Neuronal stem cell (in vitro differentiated cells): ENCODE results near the gene CDC34.

Experiments used
- DNase-seq: peaks from one replicate; pipeline ENCODE4 v3.0.0-alpha.2; 2013; ENCODE audit warnings: low spot score
- H2AFZ ChIP-seq: one replicate; pipeline ENCODE4 v1.6.1; 2013; ENCODE audit warnings: mild to moderate bottlenecking, low read length, inconsistent platforms
- H2AK5ac ChIP-seq: 2 replicates; pipeline ENCODE4 v1.6.1; 2013; ENCODE audit warnings: low read depth, mild to moderate bottlenecking, inconsistent platforms, low read length, moderate library complexity, mixed read lengths
- H2BK120ac ChIP-seq: 2 replicates; pipeline ENCODE4 v1.6.1; 2013; ENCODE audit warnings: low read depth, mild to moderate bottlenecking, inconsistent platforms, low read length, moderate library complexity, mixed read lengths
- H2BK12ac ChIP-seq: one replicate; pipeline ENCODE4 v1.6.1; 2013; ENCODE audit warnings: low read length, inconsistent platforms
- H2BK15ac ChIP-seq: 2 replicates; pipeline ENCODE4 v1.6.1; 2013; ENCODE audit warnings: mild to moderate bottlenecking, low read length, inconsistent platforms, mixed read lengths
- H2BK5ac ChIP-seq: one replicate; pipeline ENCODE4 v1.6.1; 2013; ENCODE audit warnings: inconsistent platforms, mild to moderate bottlenecking, low read length, moderate library complexity
- H3K14ac ChIP-seq: one replicate; pipeline ENCODE4 v1.6.1; 2013; ENCODE audit warnings: low read length, inconsistent platforms
- H3K18ac ChIP-seq: 2 replicates; pipeline ENCODE4 v1.6.1; 2013; ENCODE audit warnings: low read length, inconsistent platforms
- H3K23ac ChIP-seq: 2 replicates; pipeline ENCODE4 v1.6.1; 2013; ENCODE audit warnings: low read depth, mild to moderate bottlenecking, mixed read lengths, low read length, inconsistent platforms; ENCODE audit not compliant: poor library complexity
- H3K27ac ChIP-seq: replicated peaks from 3 replicates; pipeline ENCODE4 v1.5.1; 2013; ENCODE audit warnings: low read length, inconsistent platforms
- H3K27me3 ChIP-seq, 3 experiments: 2 replicates each; pipeline ENCODE4 v1.6.1; 2013; ENCODE audit warnings: low read length in 3 of 3, mild to moderate bottlenecking in 2 of 3, inconsistent platforms in 1 of 3, low read depth in 1 of 3, mixed read lengths in 1 of 3, moderate library complexity in 1 of 3; ENCODE audit not compliant: control insufficient read depth in 3 of 3, insufficient read depth in 3 of 3
- H3K36me3 ChIP-seq, 2 donors: replicated peaks in 1 of 2; 2 replicates each; pipeline ENCODE4 v1.6.1; 2013; ENCODE audit warnings: low read length in 2 of 2; ENCODE audit not compliant: control insufficient read depth in 2 of 2, insufficient read depth in 2 of 2
- H3K4ac ChIP-seq: 2 replicates; pipeline ENCODE4 v1.6.1; 2013; ENCODE audit warnings: inconsistent platforms, mild to moderate bottlenecking, low read length, moderate library complexity
- H3K4me1 ChIP-seq, 2 donors: 1 replicate in 1 of 2; 2 replicates in 1 of 2; pipeline ENCODE4 v1.6.1; 2013; ENCODE audit warnings: low read length in 2 of 2, low read depth in 1 of 2; ENCODE audit not compliant: control insufficient read depth in 2 of 2, insufficient read depth in 1 of 2
- H3K4me2 ChIP-seq: one replicate; pipeline ENCODE4 v1.6.1; 2013; ENCODE audit warnings: mild to moderate bottlenecking, low read length, inconsistent platforms; ENCODE audit not compliant: insufficient read depth, poor library complexity, severe bottlenecking
- H3K4me3 ChIP-seq, 2 donors: 2 replicates each; pipeline ENCODE4 v1.5.1; 2013; ENCODE audit warnings: low read length in 2 of 2, mild to moderate bottlenecking in 2 of 2, inconsistent platforms in 1 of 2, moderate library complexity in 1 of 2
- H3K79me1 ChIP-seq: one replicate; pipeline ENCODE4 v1.6.1; 2013; ENCODE audit warnings: low read depth, mild to moderate bottlenecking, inconsistent platforms, low read length, moderate library complexity
- H3K9ac ChIP-seq: one replicate; pipeline ENCODE4 v1.6.1; 2013; ENCODE audit warnings: mild to moderate bottlenecking, low read depth, low read length, inconsistent platforms; ENCODE audit not compliant: poor library complexity
- H3K9me3 ChIP-seq, 2 donors: replicated peaks in 1 of 2; 2 replicates each; pipeline versions ENCODE3 to v1.6.1; 2013; ENCODE audit warnings: low read length in 2 of 2, mild to moderate bottlenecking in 2 of 2, inconsistent platforms in 1 of 2, low read depth in 1 of 2, mixed read lengths in 1 of 2, moderate library complexity in 1 of 2; ENCODE audit not compliant: control insufficient read depth in 2 of 2, insufficient read depth in 1 of 2
- H4K8ac ChIP-seq: one replicate; pipeline ENCODE4 v1.6.1; 2013; ENCODE audit warnings: low read depth, mild to moderate bottlenecking, inconsistent platforms, low read length, moderate library complexity
- H4K91ac ChIP-seq: one replicate; pipeline ENCODE4 v1.6.1; 2013; ENCODE audit warnings: low read length, low read depth, mild to moderate bottlenecking, inconsistent platforms; ENCODE audit not compliant: poor library complexity
- WGBS, 2 donors: extraction: QIAGEN DNeasy Blood & Tissue Kit; methylation state at CpG; one replicate each; pipeline ENCODE4 v1.1.7; 2013; ENCODE audit warnings: missing lambda C conversion rate in 2 of 2, mixed read lengths in 1 of 2; ENCODE audit not compliant: insufficient read length in 2 of 2, insufficient replicate concordance in 1 of 2; ENCODE audit errors: extremely low coverage in 2 of 2; 5-methylcytosine and 5-hydroxymethylcytosine counted together

Gene CDC34

DNA sequence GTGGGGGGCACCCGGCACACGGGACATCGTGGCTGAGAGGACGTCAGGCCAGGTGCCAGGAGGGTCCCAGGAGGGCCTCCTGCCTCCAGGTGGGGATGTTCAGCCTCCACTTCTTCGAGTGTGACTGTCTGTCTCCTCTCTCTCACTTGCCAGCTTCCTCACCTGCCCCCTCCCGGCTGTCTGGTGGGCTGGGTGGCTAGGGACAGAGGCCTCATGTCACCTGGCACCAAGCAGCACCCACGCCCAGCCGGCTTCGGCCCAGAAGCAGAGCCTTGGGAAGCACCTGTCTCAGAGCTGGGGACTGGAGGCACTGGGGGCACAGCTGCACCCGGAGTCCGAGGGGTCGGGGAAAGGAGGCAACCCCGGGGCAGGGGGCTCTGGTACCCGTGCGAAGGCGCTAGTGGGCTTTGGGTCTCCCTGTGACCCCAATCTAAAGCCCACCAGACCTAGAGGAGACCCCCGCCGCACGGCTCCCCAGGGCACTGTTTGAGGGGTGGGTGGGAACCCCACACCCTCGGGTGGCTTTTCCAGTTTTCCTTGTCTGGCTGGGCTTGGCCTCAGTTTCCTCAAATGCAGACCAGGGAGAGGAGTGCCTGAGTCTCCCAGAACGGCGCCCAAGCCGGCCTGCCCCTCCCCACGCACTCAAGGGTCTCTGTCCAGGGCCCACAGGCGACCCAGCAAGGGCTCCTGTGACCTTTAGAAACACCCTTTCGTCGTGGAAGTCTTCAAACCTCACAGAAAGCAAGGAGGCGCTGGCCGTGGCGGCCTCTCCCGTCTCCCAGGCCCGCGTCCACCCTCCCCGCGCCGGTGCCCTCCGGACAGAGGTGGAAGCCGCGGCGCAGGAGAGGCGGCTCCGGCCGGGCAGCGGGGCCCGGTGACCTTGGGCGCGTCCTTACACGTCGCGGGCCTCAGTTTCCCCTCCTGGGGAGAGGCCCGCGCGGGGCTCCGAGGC, 57.5 kb downstream of the CDC34 start:
- H3K27ac ChIP-seq = no peak overlapping the region
- no CpG with 5 or more reads among the region's 54 CpGs for WGBS, 2 donors
- DNase-seq = no peak
- H4K91ac ChIP-seq = no peak overlapping the region
- H2BK120ac ChIP-seq = no peak overlapping the region
- H3K4ac ChIP-seq = peak overlapping the region; percentile 53
- H3K27me3 ChIP-seq = peaks cover 26 to 52% (median 49%) of the 10 kb centered on the region in 3 experiments
- peaks cover 5 to 7% of the 10 kb centered on the region in 2 donors for H3K4me1 ChIP-seq
- H2BK5ac ChIP-seq = peak overlapping the region; percentile 13
- H3K79me1 ChIP-seq = peaks cover 9% of the 10 kb centered on the region
- H3K36me3 ChIP-seq = no peaks in the 10 kb centered on the region
- no peak overlapping the region for H4K8ac ChIP-seq
- peaks cover 0 to 1% of the 10 kb centered on the region in 2 donors for H3K9me3 ChIP-seq
- H2AK5ac ChIP-seq = peak overlapping the region; percentile 81
- H3K9ac ChIP-seq = peak overlapping the region; percentile 81
- peak overlapping the region; percentile 78 for H3K18ac ChIP-seq
- peak overlapping the region; percentile 93 for H3K23ac ChIP-seq
- peak overlapping the region; percentile 58 for H2BK12ac ChIP-seq
- H3K4me3 ChIP-seq = peak overlapping the region in 1 of 2 donors; percentile 9
- peak overlapping the region; percentile 53 for H2AFZ ChIP-seq
- H3K4me2 ChIP-seq = peak overlapping the region; percentile 45
- H2BK15ac ChIP-seq = peak overlapping the region; percentile 37
- H3K14ac ChIP-seq = peak overlapping the region; percentile 31

GRCh38 chr19:589693-590395, 58.3 kb downstream of the CDC34 start, which contains the start of gene HCN2:
TSS of gene HCN2 (plus strand) at chr19:589881. CDS start at chr19:589946, 65 bp downstream.
- peaks cover 0 to 1% of the 10 kb centered on the region in 2 donors for H3K9me3 ChIP-seq
- no peak within 1 kb of the TSS for H3K27ac ChIP-seq
- H2AFZ ChIP-seq = peak within 1 kb of the TSS; percentile 53
- H3K4ac ChIP-seq = no peak within 1 kb of the TSS
- no peak within 1 kb of the TSS for H2BK12ac ChIP-seq
- no peak within 1 kb of the TSS for H4K91ac ChIP-seq
- no peaks in the 10 kb centered on the region for H3K36me3 ChIP-seq
- H2BK5ac ChIP-seq = peak within 1 kb of the TSS; percentile 13
- peaks cover 26 to 60% (median 49%) of the 10 kb centered on the region in 3 experiments for H3K27me3 ChIP-seq
- H2BK15ac ChIP-seq = peak within 1 kb of the TSS; percentile 37
- WGBS, 2 donors = no CpG with 5 or more reads among the region's 132 CpGs
- H3K18ac ChIP-seq = peak within 1 kb of the TSS; percentile 71
- no peak within 1 kb of the TSS for H3K14ac ChIP-seq
- DNase-seq = no peak
- H3K4me2 ChIP-seq = peak within 1 kb of the TSS; percentile 54
- H3K79me1 ChIP-seq = peaks cover 7% of the 10 kb centered on the region
- H3K4me3 ChIP-seq = peak within 1 kb of the TSS in 1 of 2 donors; percentile 34
- H4K8ac ChIP-seq = no peak within 1 kb of the TSS
- peak within 1 kb of the TSS; percentile 44 for H3K9ac ChIP-seq
- peak within 1 kb of the TSS; percentile 93 for H3K23ac ChIP-seq
- no peak within 1 kb of the TSS for H2BK120ac ChIP-seq
- H2AK5ac ChIP-seq = peak within 1 kb of the TSS; percentile 81
- H3K4me1 ChIP-seq = peaks cover 5% of the 10 kb centered on the region in 2 donors

- Histone ChIP-seq H2BK5ac (no peak overlapping the region), H3K4me3 (peak overlapping the region in 1 of 2 donors; percentile 34), H2BK15ac (no peak overlapping the region), H2BK120ac (no peak overlapping the region), H2AFZ (peak overlapping the region; percentile 40), H3K27me3 (peaks cover 26 to 66% (median 49%) of the 10 kb centered on the region in 3 experiments), H4K8ac (no peak overlapping the region), H3K9ac (no peak overlapping the region), H2BK12ac (no peak overlapping the region), H3K27ac (no peak overlapping the region), H4K91ac (no peak overlapping the region), H3K79me1 (peaks cover 6% of the 10 kb centered on the region), H3K23ac (no peak overlapping the region), H3K14ac (no peak overlapping the region), H2AK5ac (no peak overlapping the region), H3K36me3 (no peaks in the 10 kb centered on the region), H3K4ac (no peak overlapping the region), H3K18ac (no peak overlapping the region), H3K4me1 (peaks cover 5% of the 10 kb centered on the region in 2 donors), H3K4me2 (peak overlapping the region; percentile 54), H3K9me3 (peaks cover 0 to 1% of the 10 kb centered on the region in 2 donors)
- WGBS, 2 donors = no CpG with 5 or more reads among the region's 50 CpGs
- no peak for DNase-seq
These were observed 58.8 kb downstream of the CDC34 start for GRCh38 chr19:590396-590745.

DNA sequence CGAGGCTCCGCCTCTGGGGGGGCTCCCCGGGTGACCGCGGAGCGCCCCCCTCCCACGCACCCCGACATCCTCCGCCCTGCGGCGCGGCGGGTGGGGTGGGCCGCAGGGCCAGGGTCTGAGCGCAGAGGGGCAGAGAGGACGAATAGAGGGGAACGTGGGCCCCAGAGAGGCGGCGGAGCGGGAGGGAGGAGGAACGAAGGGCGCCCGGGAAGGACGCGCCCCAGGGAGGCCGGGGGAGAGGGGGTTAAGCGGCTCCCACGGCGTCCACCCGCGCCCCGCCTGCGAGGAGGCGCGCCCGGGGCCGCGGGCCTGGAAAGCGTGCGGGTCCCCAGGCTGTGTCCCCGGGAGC, 59.2 kb downstream of the CDC34 start:
- Histone ChIP-seq H3K27ac (no peak overlapping the region), H3K23ac (peak overlapping the region; percentile 91), H4K91ac (no peak overlapping the region), H2BK12ac (no peak overlapping the region), H3K9me3 (peaks cover 0 to 1% of the 10 kb centered on the region in 2 donors), H3K79me1 (peaks cover 6% of the 10 kb centered on the region), H3K4me1 (peaks cover 5% of the 10 kb centered on the region in 2 donors), H2AK5ac (no peak overlapping the region), H2AFZ (no peak overlapping the region), H3K4me2 (no peak overlapping the region), H3K18ac (no peak overlapping the region), H4K8ac (no peak overlapping the region), H3K4ac (no peak overlapping the region), H2BK15ac (no peak overlapping the region), H3K4me3 (no peak overlapping the region), H2BK5ac (no peak overlapping the region), H3K27me3 (peaks cover 26 to 69% (median 49%) of the 10 kb centered on the region in 3 experiments), H3K14ac (peak overlapping the region; percentile 21), H3K9ac (no peak overlapping the region), H3K36me3 (no peaks in the 10 kb centered on the region), H2BK120ac (no peak overlapping the region)
- DNase-seq = no peak
- WGBS, 2 donors = no CpG with 5 or more reads among the region's 41 CpGs
